Activated CD4-positive, alpha-beta T cell treated with anti-CD3 and anti-CD28 coated beads for 1 hour (primary cell): ENCODE data around the gene GJA9.
A peak's percentile ranks its signal among the peaks of the same experiment; 100 is the strongest.
"Not testable (repeated sequence)": the region's sequence is repeated elsewhere in the genome, so short reads cannot be mapped to it uniquely, and the experiment has no call there.

Source experiments
- DNase-seq: peaks from one replicate; pipeline ENCODE4 v3.0.0-alpha.2; 2020

The GJA9 gene

GRCh38 chr1:38873027-38873969, 8.1 kb downstream of the GJA9 start, which contains the start of gene MYCBP:
TSS of gene MYCBP (minus strand) at chr1:38873348. CDS start at chr1:38873305, 43 bp downstream.
- DNase-seq, result peak; percentile 97

GRCh38 chr1:38872401-38873026, 8.9 kb downstream of the GJA9 start:
- DNase-seq, result peak; percentile 16

- no peak for DNase-seq
These were observed 10.4 kb downstream of the GJA9 start for GRCh38 chr1:38870996-38871395.

- DNase-seq, result no peak
These were observed 14.2 kb downstream of the GJA9 start for GRCh38 chr1:38867208-38867607.

- no peak for DNase-seq
These were observed 16.2 kb downstream of the GJA9 start for GRCh38 chr1:38865112-38865715.

GRCh38 chr1:38860454-38860795, 21.0 kb downstream of the GJA9 start:
- DNase-seq, result no peak

GRCh38 chr1:38859561-38860453, 21.6 kb downstream of the GJA9 start, which contains the start of gene RRAGC:
TSS of gene RRAGC (minus strand) at chr1:38859772. CDS start at chr1:38859646, 126 bp downstream.
- DNase-seq, result peak; percentile 97

GRCh38 chr1:38858833-38859560, 22.4 kb downstream of the GJA9 start:
- DNase-seq, result peak; percentile 16

GRCh38 chr1:38852780-38853179, 28.6 kb downstream of the GJA9 start:
- DNase-seq, result no peak

GRCh38 chr1:38848071-38848470, 33.3 kb downstream of the GJA9 start:
- DNase-seq, result no peak

- DNase-seq, result no peak
These were observed 35.2 kb downstream of the GJA9 start for GRCh38 chr1:38846210-38846609.

GRCh38 chr1:38845088-38845487, 36.3 kb downstream of the GJA9 start:
- not testable (repeated sequence) for DNase-seq

- DNase-seq, result no peak
These were observed 41.1 kb downstream of the GJA9 start for GRCh38 chr1:38840281-38840680.

GRCh38 chr1:38839363-38839762, 42.0 kb downstream of the GJA9 start:
- DNase-seq, result no peak

GRCh38 chr1:38836316-38836715, 45.1 kb downstream of the GJA9 start:
- not testable (repeated sequence) for DNase-seq

- no peak for DNase-seq
These were observed 46.2 kb downstream of the GJA9 start for GRCh38 chr1:38834937-38835827.

- DNase-seq, result no peak
These were observed 47.1 kb downstream of the GJA9 start for GRCh38 chr1:38834221-38834782.

GRCh38 chr1:38833146-38833545, 48.2 kb downstream of the GJA9 start:
- no peak for DNase-seq

GRCh38 chr1:38832370-38832734, 49.0 kb downstream of the GJA9 start:
- DNase-seq, result no peak

GRCh38 chr1:38831731-38832369, 49.5 kb downstream of the GJA9 start:
- DNase-seq, result no peak
